Measurements from ENCODE around the gene EXOSC5.
"Not testable (repeated sequence)": the region's sequence is repeated elsewhere in the genome, so short reads cannot be mapped to it uniquely, and the experiment has no call there.

The EXOSC5 gene

GRCh38 chr19:41426116-41426841, 29.1 kb upstream of the EXOSC5 start:
- DNase-seq = no peak

DNA sequence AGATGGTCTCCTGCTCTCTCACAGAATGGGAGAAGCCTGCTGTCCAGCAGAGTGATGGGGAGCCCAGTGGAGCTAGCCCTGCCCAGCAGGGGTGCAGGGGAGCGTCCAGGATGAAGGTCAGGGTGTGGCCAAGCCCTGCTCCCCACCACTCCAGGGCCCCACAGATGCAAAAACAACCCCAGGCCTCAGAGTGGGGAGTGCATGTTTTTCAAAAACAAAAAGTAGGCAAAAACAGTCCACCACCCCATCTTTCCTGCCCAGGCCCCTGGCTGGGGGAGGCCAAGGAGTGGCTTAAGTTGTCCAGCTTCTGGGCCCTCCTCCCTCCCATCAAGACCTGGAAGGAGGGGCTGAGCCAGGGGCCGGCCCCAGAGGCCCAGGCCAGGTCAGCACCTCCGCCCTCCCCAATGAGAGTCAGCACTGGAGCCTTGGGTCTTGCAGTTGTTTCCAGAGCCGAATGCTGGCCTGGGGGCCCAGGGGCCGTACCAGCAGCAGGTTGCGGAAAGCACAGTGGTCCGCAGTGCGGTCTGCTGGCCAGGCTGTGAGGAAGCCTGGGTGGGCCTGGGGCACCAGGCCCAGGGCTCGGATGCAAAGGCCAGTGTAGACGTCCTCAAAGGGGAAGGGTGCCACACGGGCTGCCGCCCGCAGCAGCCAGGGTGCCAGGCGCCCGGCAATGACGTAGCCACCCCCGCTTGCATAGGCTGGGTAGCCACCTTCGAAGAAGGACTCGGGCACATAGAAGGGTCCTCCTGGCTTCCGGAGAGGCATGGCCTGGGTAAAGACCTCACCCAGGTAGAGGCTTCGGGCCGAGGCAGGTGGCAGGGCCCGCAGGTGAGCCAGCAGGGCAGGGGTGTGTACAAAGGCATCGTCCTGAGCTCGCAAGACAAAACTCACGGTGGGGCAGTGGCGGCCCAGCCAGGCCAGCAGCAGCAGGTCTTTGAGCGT, 28.3 kb upstream of the EXOSC5 start:
- DNase-seq = no peak

DNA sequence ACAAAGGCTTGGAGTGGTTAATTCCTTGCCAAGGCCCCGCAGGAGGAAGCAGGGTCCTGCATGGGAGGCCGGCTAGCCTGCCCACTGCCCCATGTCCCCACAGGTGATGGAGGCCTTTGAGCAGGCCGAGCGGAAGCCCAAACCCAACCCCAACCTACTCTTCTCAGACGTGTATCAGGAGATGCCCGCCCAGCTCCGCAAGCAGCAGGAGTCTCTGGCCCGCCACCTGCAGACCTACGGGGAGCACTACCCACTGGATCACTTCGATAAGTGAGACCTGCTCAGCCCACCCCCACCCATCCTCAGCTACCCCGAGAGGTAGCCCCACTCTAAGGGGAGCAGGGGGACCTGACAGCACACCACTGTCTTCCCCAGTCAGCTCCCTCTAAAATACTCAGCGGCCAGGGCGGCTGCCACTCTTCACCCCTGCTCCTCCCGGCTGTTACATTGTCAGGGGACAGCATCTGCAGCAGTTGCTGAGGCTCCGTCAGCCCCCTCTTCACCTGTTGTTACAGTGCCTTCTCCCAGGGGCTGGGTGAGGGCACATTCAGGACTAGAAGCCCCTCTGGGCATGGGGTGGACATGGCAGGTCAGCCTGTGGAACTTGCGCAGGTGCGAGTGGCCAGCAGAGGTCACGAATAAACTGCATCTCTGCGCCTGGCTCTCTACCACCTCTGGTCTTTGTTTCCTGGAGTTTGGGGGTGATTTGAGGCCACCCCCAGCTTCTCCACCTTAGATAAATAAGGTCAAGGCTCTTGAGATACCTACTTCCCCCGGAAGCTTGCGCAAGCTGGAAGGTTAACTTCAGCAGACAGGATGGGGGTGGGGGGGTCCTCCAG, 27.4 kb upstream of the EXOSC5 start:
- DNase-seq = no peak

GRCh38 chr19:41422955-41423354, 25.8 kb upstream of the EXOSC5 start:
- DNase-seq = no peak

DNA sequence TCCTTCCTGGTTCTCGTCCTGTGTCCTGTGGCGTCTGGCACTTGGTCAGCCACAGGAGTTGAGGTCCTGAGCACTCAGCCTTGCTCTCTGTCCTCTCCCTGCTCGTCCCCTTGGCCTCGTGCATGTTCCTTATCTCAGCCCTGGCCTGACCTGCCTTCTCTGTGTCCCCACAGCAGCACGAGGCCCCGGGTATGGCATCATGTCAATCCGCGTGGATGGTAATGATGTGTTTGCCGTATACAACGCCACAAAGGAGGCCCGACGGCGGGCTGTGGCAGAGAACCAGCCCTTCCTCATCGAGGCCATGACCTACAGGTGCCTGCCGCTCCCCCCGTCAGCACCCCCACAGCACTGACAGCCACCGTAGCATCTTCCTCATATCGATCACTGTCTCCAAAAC, 25.3 kb upstream of the EXOSC5 start:
- DNase-seq = no peak

DNA sequence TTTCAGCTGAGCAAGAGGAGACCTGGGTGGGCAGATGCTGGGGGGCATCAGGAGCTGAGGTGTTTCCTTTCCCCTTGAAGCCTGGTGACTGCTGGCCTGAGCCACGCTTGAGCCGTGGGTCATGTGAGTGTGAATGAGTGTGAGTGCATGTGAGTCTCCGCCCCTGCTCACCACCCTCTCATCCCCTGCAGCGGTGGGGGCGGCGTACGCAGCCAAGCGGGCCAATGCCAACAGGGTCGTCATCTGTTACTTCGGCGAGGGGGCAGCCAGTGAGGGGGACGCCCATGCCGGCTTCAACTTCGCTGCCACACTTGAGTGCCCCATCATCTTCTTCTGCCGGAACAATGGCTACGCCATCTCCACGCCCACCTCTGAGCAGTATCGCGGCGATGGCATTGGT, 24.8 kb upstream of the EXOSC5 start:
- DNase-seq = no peak

GRCh38 chr19:41421314-41421713, 24.2 kb upstream of the EXOSC5 start:
- DNase-seq = no peak

- DNase-seq = peak; percentile 75 to 80
These were observed 23.1 kb upstream of the EXOSC5 start for GRCh38 chr19:41420101-41420880.

- DNase-seq = no peak
These were observed 19.1 kb upstream of the EXOSC5 start for GRCh38 chr19:41416194-41416674.

DNA sequence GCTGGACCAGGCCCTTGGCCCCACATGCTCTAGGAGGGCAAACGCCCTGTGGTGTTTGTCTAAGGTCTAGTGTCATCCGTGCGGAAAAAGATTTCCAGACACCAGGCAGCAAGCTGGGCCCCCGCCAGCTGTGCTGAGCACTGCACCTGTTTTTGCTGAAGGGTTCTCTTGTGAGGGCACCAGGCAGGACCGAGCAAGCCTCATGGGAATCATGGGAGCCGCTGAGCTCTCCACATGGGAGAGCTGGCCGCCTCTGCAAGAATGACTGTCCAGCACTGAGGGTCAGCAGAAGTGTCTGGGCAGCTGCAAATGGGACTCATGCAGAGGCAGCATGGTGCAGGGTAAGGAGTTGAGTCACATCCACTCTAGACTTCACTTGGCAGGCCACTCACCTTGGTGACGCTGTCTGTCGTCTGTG, 18.0 kb upstream of the EXOSC5 start:
- no peak for DNase-seq

- no peak for DNase-seq
These were observed 17.3 kb upstream of the EXOSC5 start for GRCh38 chr19:41414461-41414860.

DNA sequence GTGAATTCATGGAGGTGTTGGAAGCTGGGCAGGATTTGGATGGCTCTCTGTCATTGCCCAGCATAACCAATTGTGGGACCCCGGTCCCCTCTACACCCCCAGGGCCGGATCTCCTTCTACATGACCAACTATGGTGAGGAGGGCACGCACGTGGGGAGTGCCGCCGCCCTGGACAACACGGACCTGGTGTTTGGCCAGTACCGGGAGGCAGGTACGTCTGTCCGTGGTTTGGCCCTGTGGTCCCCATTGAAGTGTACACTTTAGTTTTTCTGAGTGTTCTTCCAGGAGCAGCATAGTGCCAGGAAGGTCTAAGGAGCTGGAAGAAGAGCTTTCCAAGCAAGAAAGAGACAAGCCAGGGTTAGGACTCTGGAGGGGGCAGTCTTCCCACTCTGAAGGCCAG, 16.8 kb upstream of the EXOSC5 start:
- DNase-seq = no peak

GRCh38 chr19:41412953-41413352, 15.8 kb upstream of the EXOSC5 start:
- DNase-seq = no peak

DNA sequence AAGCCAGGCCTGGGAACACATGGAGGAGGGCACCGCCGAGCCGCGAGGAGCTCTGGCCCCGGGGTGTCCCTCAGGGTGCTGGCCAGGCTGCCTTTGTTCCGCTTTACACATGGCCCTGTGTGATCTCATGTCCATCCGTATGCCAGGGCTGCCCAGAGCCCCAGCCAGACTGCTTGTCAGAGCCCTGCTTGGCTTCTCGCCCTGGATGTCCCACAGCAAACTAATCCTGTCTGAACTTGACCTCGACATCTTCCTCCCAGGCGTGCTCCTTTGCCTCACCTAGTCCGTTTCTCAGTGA, 14.8 kb upstream of the EXOSC5 start:
- no peak for DNase-seq

GRCh38 chr19:41411100-41411967, 14.2 kb upstream of the EXOSC5 start:
- no peak for DNase-seq

GRCh38 chr19:41410336-41411054, 13.3 kb upstream of the EXOSC5 start:
- no peak for DNase-seq

DNA sequence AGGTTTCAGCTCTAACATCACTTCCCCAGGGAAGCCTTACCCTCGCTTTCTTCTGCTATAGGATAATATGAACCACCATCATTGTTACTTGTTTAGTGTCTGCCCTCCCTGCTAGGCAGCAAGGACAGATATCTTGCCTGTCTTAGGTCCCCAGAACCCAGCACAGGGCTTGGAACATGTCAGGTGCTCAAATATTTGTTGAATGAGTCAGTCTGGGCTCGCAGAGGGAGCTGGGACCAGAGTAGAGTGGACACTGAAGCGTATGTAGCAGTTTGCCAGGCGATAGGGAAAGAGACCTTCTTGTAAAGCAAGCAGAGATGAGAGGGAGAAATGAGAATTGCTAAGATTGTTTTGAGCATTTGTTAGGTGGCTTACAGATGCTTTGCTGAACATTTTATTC, 12.1 kb upstream of the EXOSC5 start:
- DNase-seq = no peak

DNA sequence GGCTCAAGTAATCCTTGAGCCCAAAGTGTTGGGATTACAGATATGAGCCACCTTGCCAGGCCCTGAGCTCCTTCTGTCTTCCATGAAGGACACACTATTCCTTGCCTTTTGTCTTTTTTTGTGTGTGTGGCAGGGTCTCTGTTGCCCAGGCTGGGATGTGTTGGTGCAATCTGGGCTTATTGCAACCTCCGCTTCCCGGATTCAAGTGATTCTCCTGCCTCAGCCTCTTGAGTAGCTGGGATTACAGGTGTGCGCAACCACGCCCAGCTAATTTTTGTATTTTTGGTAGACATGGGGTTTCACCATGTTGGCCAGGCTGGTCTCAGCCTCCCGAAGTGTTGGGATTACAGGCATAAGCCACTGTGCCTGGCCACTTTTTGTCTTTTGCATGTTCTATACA, 11.7 kb upstream of the EXOSC5 start:
- DNase-seq = not testable (repeated sequence)

- DNase-seq = no peak
These were observed 11.1 kb upstream of the EXOSC5 start for GRCh38 chr19:41408256-41408655.

GRCh38 chr19:41407271-41407670, 10.1 kb upstream of the EXOSC5 start:
- peak; percentile 47 to 64 for DNase-seq

DNA sequence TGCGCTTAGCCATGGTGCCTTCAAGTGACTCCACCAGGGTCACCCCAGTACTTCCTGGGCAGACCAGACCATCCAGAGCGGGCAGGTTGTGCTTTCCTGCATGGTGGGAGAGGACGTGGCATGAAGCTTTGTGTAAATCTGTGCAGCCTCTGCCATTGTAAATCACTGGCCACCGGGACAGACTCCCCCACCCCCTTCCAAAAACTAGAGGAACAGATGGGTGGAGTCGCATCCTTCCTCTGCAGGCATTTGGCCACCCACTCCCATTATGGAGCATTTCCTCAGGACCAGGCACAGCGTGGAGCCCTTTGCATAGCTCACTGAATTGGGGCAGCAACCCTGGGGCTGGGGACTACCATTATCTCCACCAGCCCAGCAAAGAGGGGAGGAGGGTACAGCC, 8.6 kb upstream of the EXOSC5 start:
- no peak for DNase-seq

All from inflammatory macrophage treated with lipopolysaccharide for 1 hour (primary cell).